Measurements from ENCODE around the gene ALG12.

DNA sequence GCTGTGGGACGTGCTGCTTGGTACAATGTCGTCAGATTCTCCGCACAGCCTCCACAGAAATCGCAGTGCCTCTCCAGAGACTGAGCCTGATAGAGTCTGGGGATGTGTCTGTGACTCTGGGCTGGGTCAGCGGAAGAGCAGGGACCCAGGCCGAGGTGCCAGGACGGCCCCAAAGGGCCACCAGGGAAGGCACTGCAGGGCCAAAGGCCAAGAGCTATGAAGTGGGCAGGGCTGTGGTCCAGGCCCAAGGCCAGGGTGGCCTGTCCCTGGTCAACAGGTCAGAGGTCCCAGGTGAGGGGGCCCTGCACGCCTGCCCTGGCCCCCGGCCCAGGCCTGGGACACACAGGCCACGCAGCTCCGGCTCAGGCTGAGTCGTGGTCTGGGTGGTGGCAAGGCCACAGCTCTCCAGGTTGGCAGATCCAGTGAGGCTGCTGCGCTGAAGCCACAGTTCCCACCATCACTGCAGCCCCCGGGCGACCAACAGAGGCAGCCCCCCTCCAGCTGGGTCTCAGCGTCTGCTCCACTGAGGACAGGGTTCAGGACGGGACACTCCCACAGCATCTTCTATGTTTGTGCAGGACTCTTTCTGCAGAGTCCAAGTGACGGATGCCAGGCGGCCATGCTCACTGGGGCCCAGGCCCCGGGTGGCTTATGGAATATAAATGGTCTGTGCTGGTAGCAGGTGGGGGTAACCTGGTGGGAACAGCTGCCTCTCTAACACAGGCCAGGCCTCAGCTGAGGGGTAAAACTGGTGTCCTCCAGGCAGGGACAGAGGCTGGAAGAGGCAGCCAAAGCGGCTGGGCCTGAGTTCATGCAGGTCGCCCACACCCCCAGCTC, 37.6 kb upstream of the ALG12 start:
- TF ChIP-seq RAD21 (IDR thresholded peaks at IDR 0.05; ENCODE audit: low read depth) (no peak), EP300 (IDR thresholded peaks at IDR 0.05; ENCODE audit: borderline replicate concordance) (no peak), CEBPB (IDR thresholded peaks at IDR 0.05) (no peak), CREB1 (IDR thresholded peaks at IDR 0.05; ENCODE audit: low read depth) (no peak), MAX (IDR thresholded peaks at IDR 0.05) (no peak), YY1 (IDR thresholded peaks at IDR 0.05; ENCODE audit: low read depth) (no peak), REST (IDR thresholded peaks at IDR 0.05; ENCODE audit: low read depth) (no peak), NFIC (IDR thresholded peaks at IDR 0.05) (no peak), FOXM1 (IDR thresholded peaks at IDR 0.05; ENCODE audit: borderline replicate concordance, low read depth) (no peak), TEAD4 (IDR thresholded peaks at IDR 0.05) (no peak), EGR1 (IDR thresholded peaks at IDR 0.05) (no peak), TAF1 (IDR thresholded peaks at IDR 0.05; ENCODE audit: low read depth) (no peak)
- TF ChIP-seq, protein P1, sequence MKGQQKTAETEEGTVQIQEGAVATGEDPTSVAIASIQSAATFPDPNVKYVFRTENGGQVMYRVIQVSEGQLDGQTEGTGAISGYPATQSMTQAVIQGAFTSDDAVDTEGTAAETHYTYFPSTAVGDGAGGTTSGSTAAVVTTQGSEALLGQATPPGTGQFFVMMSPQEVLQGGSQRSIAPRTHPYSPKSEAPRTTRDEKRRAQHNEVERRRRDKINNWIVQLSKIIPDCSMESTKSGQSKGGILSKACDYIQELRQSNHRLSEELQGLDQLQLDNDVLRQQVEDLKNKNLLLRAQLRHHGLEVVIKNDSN (IDR thresholded peaks at IDR 0.05): no peak

Data from Ishikawa (cell line).